ENCODE measurements around the gene KRT73.

- TF ChIP-seq CTCF (IDR thresholded peaks at IDR 0.05) (no peak), POLR2A (IDR thresholded peaks at IDR 0.05) (no peak)
Measured at GRCh38 chr12:52656616-52657015, 38.3 kb upstream of the KRT73 start.
